Mucosa of gallbladder (tissue), 1 donor: ENCODE data around the gene LRRC53. TPM values are rescaled to one million over a fixed set of nuclear protein-coding genes. Genes with fewer than 3 reads are reported as not detected.

ENCODE experiments used
- DNase-seq: peaks from one replicate; pipeline ENCODE4 v3.0.0-alpha.2; 2020; ENCODE audit warnings: low spot score
- total RNA-seq: library from RNA; stranded (reverse); gene quantifications from one replicate; pipeline ENCODE4 v1.2.1, GENCODE V29; 2021
- donor health status: DM: no; HTN: no; CAD: no.

Gene LRRC53
- total RNA-seq, 1 donor from 2014 or later: not detected

- DNase-seq: no peak
These were observed 76.3 kb downstream of the LRRC53 start for GRCh38 chr1:74436078-74436477.

DNA sequence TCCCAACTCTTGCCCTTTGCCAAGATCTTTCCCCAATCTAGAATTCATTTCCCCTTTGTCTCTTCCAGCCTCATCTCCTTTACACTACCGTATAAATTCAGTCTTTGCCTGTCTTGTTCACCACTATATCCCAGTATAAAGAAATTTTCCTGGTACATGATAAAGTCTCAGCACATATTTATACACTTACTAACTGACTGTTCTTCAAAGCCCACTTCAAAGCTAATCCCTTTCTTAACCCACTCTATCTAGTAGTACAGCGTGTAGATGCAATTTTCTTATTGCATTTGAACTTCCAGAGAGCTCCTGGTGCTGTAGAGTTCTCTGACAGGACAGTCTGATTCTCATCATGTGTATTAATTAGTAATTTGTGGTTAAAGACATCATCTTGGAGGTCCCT lies 78.1 kb downstream of the LRRC53 start:
- no peak for DNase-seq

- DNase-seq: no peak
These were observed 80.1 kb downstream of the LRRC53 start for GRCh38 chr1:74432325-74432724.

- DNase-seq: no peak
These were observed 80.9 kb downstream of the LRRC53 start for GRCh38 chr1:74431531-74431930.

GRCh38 chr1:74430342-74430934 lies 82.0 kb downstream of the LRRC53 start:
- DNase-seq: no peak

DNA sequence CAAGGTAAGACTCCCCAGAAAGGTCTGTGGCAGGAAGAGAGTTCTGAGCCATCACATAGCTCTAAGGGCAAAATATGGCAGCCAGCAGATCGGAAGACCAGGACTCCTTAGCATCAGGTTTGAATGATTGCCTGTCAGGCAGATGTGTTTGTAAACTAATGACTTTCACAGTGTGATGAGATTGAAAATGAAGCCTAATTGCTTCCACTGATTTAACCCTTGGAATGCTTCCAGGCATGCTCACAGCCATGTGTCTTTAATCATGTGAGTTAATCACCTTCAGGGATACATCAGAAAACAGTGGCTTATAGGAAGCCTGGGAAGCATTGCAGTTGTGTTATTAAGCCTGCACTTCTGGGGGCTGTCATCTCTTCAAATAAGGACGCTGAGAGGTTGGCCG lies 82.8 kb downstream of the LRRC53 start:
- DNase-seq: no peak

DNA sequence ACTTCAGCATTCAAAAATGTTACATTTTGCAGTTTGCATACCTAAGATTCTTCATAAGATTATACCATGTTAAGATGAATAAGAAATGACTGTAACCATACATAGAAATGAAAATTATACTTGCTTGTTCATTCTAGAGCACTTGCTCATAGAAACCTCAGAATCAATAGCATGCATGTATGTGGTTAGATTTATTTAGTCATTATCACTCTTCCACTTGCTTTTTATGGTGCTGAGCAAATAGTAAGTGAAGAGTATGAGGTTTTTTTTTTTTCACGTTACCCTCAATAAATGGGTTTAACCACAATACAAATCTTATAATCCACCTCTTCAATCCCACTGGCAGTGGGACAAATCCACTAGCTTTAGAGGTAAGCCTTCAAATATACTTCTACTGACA lies 84.7 kb downstream of the LRRC53 start:
- DNase-seq: no peak

DNA sequence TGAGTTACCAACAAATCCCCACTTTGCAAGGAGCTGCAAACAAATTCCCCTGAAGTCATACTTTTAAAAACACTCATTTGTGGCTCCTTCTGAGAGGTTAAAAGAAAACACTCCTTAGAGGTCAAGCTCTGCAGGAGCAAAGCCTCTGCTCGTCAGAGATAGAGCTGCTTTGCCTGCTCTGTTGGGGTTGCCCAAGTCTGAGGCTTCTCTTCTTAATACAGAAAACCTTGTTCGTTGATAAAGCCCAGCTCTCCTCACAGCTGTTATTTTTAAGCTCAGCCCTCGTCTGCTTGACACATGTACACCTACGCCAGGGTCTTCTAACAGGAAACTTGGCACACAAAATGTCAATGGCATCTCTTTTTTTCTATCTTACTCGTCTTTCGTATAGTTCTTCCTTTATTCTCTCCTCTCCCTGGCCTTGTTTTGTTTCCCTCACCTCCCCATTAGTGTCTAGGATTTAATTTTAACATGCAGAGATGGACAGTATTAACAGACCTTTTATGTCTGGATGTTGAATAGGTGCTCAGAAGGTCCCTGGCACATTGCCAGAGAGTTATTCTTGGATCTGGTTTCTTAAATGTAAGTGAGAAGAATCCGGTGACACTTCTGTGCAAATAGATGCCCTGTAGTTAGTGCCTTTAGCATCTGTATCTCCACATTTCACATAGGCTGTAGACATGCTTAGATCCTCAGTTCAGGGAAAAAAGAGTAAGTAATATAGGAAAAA lies 86.0 kb downstream of the LRRC53 start:
- DNase-seq: no peak

DNA sequence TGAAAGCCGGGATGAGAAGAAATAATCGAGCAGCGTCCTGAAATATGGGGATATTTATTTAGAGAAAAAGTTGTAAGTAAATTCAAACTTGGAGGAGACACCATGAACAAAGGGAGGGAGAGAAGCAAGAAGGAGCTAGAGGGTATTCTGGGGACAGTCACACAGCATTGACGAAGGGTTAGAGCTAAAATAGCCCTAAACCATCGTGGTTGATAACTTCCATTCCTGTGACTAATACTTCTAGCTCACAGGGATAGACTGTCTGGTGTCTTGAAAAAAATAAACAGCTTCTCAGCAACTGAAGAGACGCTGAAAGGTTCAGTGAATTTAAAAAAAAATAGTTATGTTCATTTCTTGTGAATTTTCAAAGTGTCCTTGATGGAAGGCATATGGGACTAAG lies 86.7 kb downstream of the LRRC53 start:
- no peak for DNase-seq

DNA sequence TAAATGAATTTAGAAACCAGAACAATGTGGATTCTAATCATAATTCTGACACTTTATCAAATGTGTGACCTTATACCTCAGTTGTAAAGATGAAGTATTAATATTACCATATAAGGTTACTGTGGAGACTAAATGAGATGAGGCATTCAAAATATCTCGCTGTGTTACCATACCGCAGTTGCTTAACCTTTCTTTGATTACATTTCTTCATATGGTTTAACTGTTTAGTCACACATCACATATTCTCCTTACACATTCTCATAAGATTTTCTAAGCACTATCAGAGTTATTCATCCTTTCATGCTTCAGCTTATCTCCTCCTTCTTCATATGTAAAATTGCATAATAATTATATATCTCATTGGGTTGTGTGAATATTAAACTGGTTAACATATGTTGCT lies 88.9 kb downstream of the LRRC53 start:
- DNase-seq: no peak

GRCh38 chr1:74422421-74423292 lies 89.8 kb downstream of the LRRC53 start:
- DNase-seq: no peak

DNA sequence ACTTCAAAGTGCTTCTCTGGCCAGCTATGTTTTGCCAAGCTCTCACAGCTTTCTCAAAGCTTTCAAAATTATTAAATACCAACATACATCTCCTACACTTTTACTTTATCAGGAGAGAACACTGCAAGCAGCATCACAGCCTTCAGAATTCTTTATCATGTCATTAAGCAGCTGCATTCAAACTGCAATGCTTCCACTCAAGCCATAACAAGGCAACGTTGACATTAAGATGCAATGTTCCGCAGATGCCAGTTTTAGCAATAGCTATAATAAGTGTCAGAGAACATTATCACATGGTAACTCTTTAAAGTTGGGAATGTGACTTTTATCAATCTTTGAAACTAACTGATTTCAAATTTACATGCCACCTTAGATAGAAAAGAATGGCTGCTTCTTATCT lies 91.9 kb downstream of the LRRC53 start:
- no peak for DNase-seq

Other genes with a start within 250 kb of the LRRC53 start
- gene ERICH3, start 161.2 kb upstream of the LRRC53 start, total RNA-seq: 0.09 TPM
- 174 TPM for gene CRYZ, start 220.4 kb upstream of the LRRC53 start, total RNA-seq
- gene TYW3, start 220.5 kb upstream of the LRRC53 start, total RNA-seq: 14.2 TPM